Body of pancreas (tissue), 4 donors: ENCODE measurements around the gene MYOC.

Experiments used
- CTCF ChIP-seq, 7 experiments: fragments of 450-650 bp in 4 of 7; fragments of 200-600 bp in 3 of 7; sonication (generic) in 3 of 7; IDR thresholded peaks; one replicate each; pipeline ENCODE4 v1.5.1; 2016 to 2019; ENCODE audit warnings: antibody characterized with exemption in 7 of 7
- POLR2A ChIP-seq, 3 donors: fragments of 450-650 bp; IDR thresholded peaks; one replicate each; pipeline ENCODE4 v1.6.1; 2016; ENCODE audit warnings: antibody characterized with exemption in 3 of 3, mild to moderate bottlenecking in 2 of 3

GRCh38 chr1:171606402-171606941 lies 46.0 kb downstream of the MYOC start:
- TF ChIP-seq CTCF (IDR thresholded peaks at IDR 0.05) (no peak), POLR2A (IDR thresholded peaks at IDR 0.05) (no peak)
